A549 treated with AZD2906 at 1 μM for 4 hours (cell line): ENCODE measurements around the gene TNNI3K. TPM values are rescaled to one million over a fixed set of nuclear protein-coding genes. Genes with fewer than 3 reads are reported as not detected.

Experiments used
- total RNA-seq: library from RNA; stranded (reverse); fragments of 200-300 nt; extraction: Qiagen RNA extraction; gene quantifications from 5 replicates; pipeline ENCODE4 v1.2.3, GENCODE V29; 2022

TNNI3K gene
- not detected in 5 replicates for total RNA-seq

DNA sequence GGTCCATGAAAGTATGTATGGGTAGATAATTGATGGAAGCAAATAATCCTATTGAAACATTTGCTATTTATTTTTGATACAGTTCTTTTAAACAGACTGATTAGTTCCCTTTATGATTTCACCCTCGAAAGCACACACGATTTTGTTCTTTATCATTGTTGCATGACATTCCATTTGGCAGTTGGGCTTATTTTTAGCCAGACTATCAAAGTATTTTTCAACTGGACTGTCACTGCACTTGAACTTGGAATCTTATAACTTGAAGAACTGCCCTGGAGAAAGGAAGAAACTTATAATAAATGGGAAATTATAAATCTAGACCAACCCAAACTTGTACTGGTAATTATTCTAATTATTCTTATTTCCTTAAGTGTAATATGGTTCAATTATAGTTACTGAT, at the start of gene TNNI3K:
Gene TNNI3K (plus strand): TSS at position 235 of the 400 bp plus-strand sequence. CDS start 65 bp downstream, at position 300.

DNA sequence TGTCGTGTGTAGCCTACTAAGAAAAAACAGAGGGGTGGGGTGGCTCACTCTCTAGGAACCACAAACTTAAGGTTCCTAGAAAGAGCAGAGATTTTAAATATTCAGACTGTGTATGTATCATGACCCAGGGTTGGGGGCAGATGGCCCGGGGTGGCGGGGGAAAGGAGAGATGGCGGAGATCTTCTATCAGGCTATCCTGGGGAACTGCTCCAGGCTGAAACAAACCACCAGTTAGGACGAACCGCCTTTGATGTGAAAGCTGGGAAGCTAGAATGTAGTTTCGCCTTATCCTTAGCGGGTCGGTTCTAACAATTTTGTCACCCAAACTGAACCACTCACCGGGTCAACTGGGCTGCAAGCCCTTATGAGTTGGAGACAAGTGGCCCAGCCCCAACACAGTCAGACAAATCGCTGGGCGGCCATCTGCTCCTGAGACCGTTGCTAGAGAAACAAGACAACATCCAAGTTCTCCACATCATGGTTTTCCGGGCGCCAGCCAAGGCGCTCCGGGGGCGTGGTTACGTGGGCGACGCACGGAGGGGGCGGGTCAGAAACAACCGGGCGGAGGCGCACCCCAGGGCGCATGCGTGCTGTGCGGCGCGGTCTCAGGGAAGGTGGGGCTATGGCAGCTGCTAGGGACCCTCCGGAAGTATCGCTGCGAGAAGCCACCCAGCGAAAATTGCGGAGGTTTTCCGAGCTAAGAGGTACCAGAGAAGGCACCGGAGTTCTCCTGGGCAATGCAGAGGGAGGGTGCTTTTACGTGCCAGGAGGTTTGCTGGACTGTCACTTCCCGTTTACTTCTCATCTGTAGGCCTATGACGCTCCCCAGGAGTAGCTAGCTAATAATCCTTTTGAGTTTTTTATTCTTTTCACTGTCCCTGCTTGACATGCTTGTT, 37.3 kb upstream of the TNNI3K start, which contains the start of the genes FPGT and LRRIQ3:
Gene FPGT (plus strand): TSS at position 586 of the 896 bp plus-strand sequence. CDS start 37 bp downstream, at position 623.
Gene LRRIQ3 (minus strand): TSS at position 520 of the 896 bp plus-strand sequence. CDS start 14,492 bp downstream, outside the sequence.

DNA sequence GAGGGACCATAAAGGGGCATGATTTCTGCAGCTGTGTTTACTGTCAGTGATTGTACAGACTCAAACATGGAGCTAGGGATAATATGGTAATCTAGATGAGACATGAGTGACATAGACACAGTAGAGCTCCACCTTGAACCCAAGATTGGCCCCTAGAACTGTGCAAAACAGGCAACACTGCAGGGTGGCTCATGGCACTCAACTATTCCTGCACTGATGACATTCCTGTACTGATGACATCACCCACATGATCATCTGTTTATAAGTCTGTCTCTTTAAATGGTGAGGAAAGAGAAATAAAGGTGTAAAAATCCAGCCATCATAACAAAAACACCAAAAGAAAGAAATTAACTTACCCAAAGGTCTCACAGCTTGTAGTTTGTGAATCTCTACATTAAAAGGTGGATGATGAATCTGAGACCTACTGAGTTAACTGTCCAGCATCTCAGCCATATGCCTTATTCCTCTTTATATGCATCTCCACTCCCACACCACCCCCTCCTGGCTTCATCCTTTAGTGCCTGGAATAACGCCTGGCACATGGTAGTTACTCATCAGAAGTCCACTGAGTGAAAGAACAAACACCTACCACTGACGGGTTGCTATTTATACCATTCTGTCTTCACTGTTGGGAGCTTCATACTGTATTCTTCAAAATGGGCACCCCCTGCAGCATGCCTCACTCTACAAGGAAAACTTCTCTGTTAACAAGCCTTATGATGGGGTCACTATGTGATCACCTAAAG, 277.2 kb downstream of the TNNI3K start, which contains the start of gene LRRC53:
Gene LRRC53 (minus strand): TSS at position 442 of the 746 bp plus-strand sequence. CDS start 29,262 bp downstream, outside the sequence.

Other genes with a start within 250 kb of the TNNI3K start
- gene LRRIQ3, start 37.2 kb upstream of the TNNI3K start, total RNA-seq = 0.50 to 0.87 TPM (median 0.77 TPM) in 5 replicates
- 4.7 to 8.8 TPM (median 7.1 TPM) in 5 replicates for gene FPGT, start 37.1 kb upstream of the TNNI3K start, total RNA-seq